ENCODE results near the gene BTBD1. TPM values are rescaled to one million over a fixed set of nuclear protein-coding genes. Genes with fewer than 3 reads are reported as not detected.

Gene BTBD1
- total RNA-seq, 1 donor from 2014 or later = 48.5 TPM

DNA sequence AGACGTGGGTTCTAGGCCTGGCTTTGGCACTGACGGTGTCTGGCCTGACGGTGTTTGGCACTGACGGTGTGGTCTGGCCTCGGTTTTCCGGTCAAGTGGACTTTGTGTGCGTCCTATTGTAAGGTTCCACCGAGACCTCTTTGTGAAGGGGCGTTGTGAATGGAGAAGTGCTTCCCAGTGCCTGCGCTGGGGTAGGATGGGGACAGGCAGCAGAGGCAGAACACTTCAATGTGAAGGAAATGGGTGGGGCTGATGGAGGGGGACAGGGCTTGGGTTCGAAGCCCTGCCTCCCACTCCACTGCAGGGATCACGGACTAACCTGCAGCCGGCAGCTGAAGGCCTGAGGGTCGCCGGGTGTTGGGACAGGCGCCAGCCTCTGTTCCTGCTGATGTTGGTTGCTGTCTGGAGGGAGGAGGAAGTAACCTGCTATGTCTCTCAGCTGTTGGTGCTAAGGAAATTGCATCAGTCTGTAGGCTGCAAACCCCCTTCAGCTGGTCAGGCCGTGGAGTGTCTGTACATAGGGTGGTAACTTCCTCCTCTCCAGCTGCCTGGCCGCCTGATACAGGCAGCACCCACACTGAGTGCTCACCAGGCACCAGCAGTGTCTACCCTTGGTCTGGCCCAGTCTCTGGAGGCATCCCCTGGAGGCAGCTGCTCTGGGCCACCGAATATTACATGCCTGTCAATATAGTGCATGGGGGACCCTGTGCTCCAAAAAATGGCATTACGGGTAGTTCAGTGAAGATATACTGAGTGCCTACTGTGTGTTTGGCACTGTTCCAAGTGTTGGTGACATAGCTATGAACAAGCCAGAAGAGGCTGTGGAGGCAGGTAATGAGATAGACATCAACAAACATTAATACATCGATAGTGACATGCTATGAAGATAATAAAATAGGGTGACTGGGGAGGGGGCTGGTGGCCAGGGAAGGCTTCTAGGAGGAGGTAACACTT is 41.5 kb upstream of the BTBD1 start:
- no peaks in the 10 kb centered on the region for H3F3A ChIP-seq (ENCODE audit: low read depth)
- no peaks in the 10 kb centered on the region for H3K36me3 ChIP-seq
- no peak overlapping the region for H3K9ac ChIP-seq
- no peaks in the 10 kb centered on the region for H3K9me3 ChIP-seq (ENCODE audit: low read depth)
- no peak overlapping the region for H3K27ac ChIP-seq
- H2AFZ ChIP-seq (replicated peaks) = no peak overlapping the region
- no peak overlapping the region for H3K4me3 ChIP-seq
- H3K27ac Mint-ChIP-seq = no peak overlapping the region
- peaks cover 7% of the 10 kb centered on the region for H4K20me1 ChIP-seq (ENCODE audit: low read depth)
- no peaks in the 10 kb centered on the region for H3K4me1 ChIP-seq
- H3K4me2 ChIP-seq = peak overlapping the region; percentile 96
- H3K4me3 Mint-ChIP-seq = peak overlapping the region; percentile 75
- TF ChIP-seq, protein P1, sequence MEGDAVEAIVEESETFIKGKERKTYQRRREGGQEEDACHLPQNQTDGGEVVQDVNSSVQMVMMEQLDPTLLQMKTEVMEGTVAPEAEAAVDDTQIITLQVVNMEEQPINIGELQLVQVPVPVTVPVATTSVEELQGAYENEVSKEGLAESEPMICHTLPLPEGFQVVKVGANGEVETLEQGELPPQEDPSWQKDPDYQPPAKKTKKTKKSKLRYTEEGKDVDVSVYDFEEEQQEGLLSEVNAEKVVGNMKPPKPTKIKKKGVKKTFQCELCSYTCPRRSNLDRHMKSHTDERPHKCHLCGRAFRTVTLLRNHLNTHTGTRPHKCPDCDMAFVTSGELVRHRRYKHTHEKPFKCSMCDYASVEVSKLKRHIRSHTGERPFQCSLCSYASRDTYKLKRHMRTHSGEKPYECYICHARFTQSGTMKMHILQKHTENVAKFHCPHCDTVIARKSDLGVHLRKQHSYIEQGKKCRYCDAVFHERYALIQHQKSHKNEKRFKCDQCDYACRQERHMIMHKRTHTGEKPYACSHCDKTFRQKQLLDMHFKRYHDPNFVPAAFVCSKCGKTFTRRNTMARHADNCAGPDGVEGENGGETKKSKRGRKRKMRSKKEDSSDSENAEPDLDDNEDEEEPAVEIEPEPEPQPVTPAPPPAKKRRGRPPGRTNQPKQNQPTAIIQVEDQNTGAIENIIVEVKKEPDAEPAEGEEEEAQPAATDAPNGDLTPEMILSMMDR (IDR thresholded peaks at IDR 0.05) = no peak
- TF ChIP-seq EZH2 (IDR thresholded peaks at IDR 0.05) (no peak), EZH2phosphoT487 (IDR thresholded peaks at IDR 0.05) (no peak)
- peaks cover 37% of the 10 kb centered on the region for H3K27me3 Mint-ChIP-seq (ENCODE audit: insufficient read depth, low read depth)
- H3K4me1 Mint-ChIP-seq = peaks cover 14% of the 10 kb centered on the region
- H3K79me2 ChIP-seq (ENCODE audit: low read depth) = no peaks in the 10 kb centered on the region
- H3K36me3 Mint-ChIP-seq = no peaks in the 10 kb centered on the region
- peaks cover 11% of the 10 kb centered on the region for H3K9me3 Mint-ChIP-seq
- peaks cover 56% of the 10 kb centered on the region for H3K27me3 ChIP-seq
- DNase-seq (ENCODE audit: low spot score) = no peak

DNA sequence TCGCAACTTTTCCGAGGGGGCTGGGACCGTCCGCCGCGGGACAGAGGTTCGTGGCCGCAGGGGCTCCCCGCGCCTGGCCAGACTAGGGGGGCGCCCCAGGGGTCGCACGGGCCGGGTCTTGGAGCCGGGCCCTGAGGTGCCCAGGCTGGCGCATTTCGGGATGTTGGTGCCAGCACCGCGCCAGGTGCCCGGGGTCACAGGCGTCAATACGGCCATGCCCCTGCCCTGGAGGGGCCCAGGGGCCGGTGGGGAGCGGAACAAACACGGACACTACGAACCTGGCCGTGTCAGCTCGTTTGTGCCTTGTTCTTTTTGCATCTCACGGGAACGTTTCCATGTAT is 40.8 kb upstream of the BTBD1 start:
- Histone ChIP-seq H3K4me3 (peak overlapping the region; percentile 62), H3K4me2 (peak overlapping the region; percentile 96), H2AFZ (replicated peaks) (peak overlapping the region; percentile 72), H3K9me3 (ENCODE audit: low read depth) (no peaks in the 10 kb centered on the region), H3K9ac (no peak overlapping the region), H3K4me1 (no peaks in the 10 kb centered on the region), H4K20me1 (ENCODE audit: low read depth) (peaks cover 7% of the 10 kb centered on the region), H3K27ac (no peak overlapping the region), H3F3A (ENCODE audit: low read depth) (no peaks in the 10 kb centered on the region), H3K79me2 (ENCODE audit: low read depth) (no peaks in the 10 kb centered on the region), H3K36me3 (no peaks in the 10 kb centered on the region), H3K27me3 (peaks cover 56% of the 10 kb centered on the region)
- H3K27ac Mint-ChIP-seq = no peak overlapping the region
- peak; percentile 77 for TF ChIP-seq EZH2phosphoT487 (IDR thresholded peaks at IDR 0.05)
- TF ChIP-seq EZH2 (IDR thresholded peaks at IDR 0.05) = peak; percentile 82
- TF ChIP-seq, protein P1 (IDR thresholded peaks at IDR 0.05) = no peak
- no peak for DNase-seq (ENCODE audit: low spot score)
- peak overlapping the region; percentile 75 for H3K4me3 Mint-ChIP-seq
- H3K4me1 Mint-ChIP-seq = peaks cover 8% of the 10 kb centered on the region
- H3K36me3 Mint-ChIP-seq = no peaks in the 10 kb centered on the region
- peaks cover 11% of the 10 kb centered on the region for H3K9me3 Mint-ChIP-seq
- H3K27me3 Mint-ChIP-seq (ENCODE audit: insufficient read depth, low read depth) = peaks cover 37% of the 10 kb centered on the region

DNA sequence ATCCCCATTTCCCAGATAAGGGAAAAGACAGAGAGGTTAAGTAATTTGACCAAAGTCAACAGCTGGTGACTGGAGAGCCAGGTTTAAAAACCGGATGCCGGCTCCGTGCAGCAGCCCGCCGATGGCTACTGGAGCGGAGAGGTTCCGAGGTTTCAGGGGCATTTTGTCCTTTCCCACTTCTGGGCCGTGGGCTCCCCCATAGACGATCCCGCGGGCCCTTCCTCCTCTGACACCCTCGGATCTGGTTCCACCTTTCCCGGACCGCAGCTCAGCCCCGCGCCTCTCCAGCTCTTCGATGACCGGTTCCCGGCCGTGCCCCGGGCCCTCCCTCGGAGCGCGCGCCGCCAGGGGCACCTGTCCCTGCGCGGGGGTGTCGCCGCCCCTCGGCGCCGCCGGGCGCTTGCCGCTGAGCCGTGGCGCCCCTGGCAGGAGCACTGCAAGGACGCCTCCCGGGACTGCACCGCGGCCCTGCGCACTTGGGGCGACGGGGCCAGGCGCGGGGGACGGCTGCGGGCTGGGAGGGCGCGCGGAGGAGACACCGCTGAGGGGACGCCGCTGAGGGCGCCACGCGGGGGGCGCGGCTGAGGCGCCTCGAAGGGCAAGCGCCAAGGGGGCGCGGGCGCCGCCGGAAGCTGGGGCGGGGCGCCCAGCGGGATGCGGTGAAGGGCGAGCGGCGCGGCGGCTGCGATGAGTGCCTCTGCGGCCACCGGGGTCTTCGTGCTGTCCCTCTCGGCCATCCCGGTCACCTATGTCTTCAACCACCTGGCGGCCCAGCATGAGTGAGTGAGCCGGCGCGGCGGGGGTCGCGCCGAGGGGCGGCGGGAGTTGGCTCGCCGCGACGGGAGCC is 40.2 kb upstream of the BTBD1 start, which contains the start of gene TM6SF1:
Gene TM6SF1 (plus strand): TSS at position 652 of the 847 bp plus-strand sequence. CDS start 36 bp downstream, at position 688.
- TF ChIP-seq, protein P1 (IDR thresholded peaks at IDR 0.05) = no peak
- TF ChIP-seq EZH2 (IDR thresholded peaks at IDR 0.05) (peak; percentile 91), EZH2phosphoT487 (IDR thresholded peaks at IDR 0.05) (peak; percentile 74)
- no peak within 1 kb of the TSS for H3K27ac ChIP-seq
- Mint-ChIP-seq H3K9me3 (peaks cover 11% of the 10 kb centered on the region), H3K4me3 (peak within 1 kb of the TSS; percentile 77), H3K4me1 (peaks cover 8% of the 10 kb centered on the region), H3K27me3 (ENCODE audit: insufficient read depth, low read depth) (peaks cover 37% of the 10 kb centered on the region), H3K27ac (no peak within 1 kb of the TSS), H3K36me3 (no peaks in the 10 kb centered on the region)
- DNase-seq (ENCODE audit: low spot score) = peak; percentile 46
- H3K9ac ChIP-seq = no peak within 1 kb of the TSS
- H2AFZ ChIP-seq (replicated peaks) = peak within 1 kb of the TSS; percentile 72
- peaks cover 7% of the 10 kb centered on the region for H4K20me1 ChIP-seq (ENCODE audit: low read depth)
- no peaks in the 10 kb centered on the region for H3K79me2 ChIP-seq (ENCODE audit: low read depth)
- no peaks in the 10 kb centered on the region for H3K9me3 ChIP-seq (ENCODE audit: low read depth)
- H3K4me2 ChIP-seq = peak within 1 kb of the TSS; percentile 96
- no peaks in the 10 kb centered on the region for H3K4me1 ChIP-seq
- H3K27me3 ChIP-seq = peaks cover 59% of the 10 kb centered on the region
- no peaks in the 10 kb centered on the region for H3F3A ChIP-seq (ENCODE audit: low read depth)
- H3K4me3 ChIP-seq = peak within 1 kb of the TSS; percentile 62
- no peaks in the 10 kb centered on the region for H3K36me3 ChIP-seq
